Measurements from ENCODE around the gene NOL9.

Gene NOL9

DNA sequence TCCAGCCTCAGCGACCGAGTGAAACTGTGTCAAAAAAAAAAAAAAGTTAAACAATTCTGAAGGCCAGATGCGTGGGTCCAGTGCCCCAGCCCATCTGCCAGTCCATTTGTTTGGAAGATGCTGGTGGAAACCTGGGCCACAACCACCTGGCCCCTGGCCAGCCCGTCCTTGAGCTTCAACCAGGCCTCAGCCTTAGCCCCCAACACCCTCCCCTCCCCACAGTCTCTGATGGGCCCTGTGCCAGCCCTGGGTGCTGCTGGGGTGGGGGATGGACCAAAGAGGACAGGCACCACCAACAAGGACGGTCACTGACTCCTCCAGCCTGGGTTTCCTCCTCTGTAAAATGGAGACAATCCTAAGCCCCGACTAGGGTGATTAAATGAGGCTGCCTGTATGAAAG lies 43.3 kb downstream of the NOL9 start:
- no peak for DNase-seq (ENCODE audit: low read depth, low spot score)
- TF ChIP-seq YY1 (IDR thresholded peaks at IDR 0.05; ENCODE audit: insufficient read depth, insufficient read length) = no peak
- no peak for TF ChIP-seq SUZ12 (IDR thresholded peaks at IDR 0.05; ENCODE audit: extremely low read depth, insufficient read depth, insufficient read length)
- TF ChIP-seq ZNF274 (IDR thresholded peaks at IDR 0.05; ENCODE audit: low read depth, low read length) = no peak

DNA sequence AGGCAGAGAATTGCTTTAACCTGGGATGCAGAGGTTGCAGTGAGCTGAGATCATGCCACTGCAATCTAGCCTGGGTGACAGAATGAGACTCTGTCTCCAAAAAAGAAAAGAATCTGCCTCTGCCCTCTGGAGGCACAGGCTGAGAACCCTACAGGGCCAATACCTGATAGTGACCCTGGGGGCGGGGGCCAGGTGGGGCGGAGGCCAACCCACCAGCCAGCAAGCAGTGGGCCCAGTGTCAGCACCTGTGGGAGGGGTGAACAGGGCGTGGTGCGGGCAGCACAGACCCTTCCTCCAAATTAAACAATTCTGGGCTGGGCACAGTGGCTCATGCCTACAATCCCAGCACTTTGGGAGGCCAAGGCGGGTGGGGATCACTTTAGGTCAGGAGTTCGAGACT lies 43.8 kb downstream of the NOL9 start:
- Histone ChIP-seq H3K9ac (ENCODE audit: insufficient read length, low read depth) (no peak overlapping the region), H3K27me3 (ENCODE audit: insufficient read depth, insufficient read length) (no peaks in the 10 kb centered on the region), H3K4me1 (ENCODE audit: insufficient read depth, insufficient read length) (peaks cover 4% of the 10 kb centered on the region), H3K9me3 (ENCODE audit: insufficient read depth, low read length) (no peaks in the 10 kb centered on the region), H3K4me3 (ENCODE audit: insufficient read length, low read depth) (no peak overlapping the region), H3K36me3 (ENCODE audit: insufficient read depth, insufficient read length, low read length) (no peaks in the 10 kb centered on the region)
- no peak for DNase-seq (ENCODE audit: low read depth, low spot score)
- no peak for TF ChIP-seq ZNF274 (IDR thresholded peaks at IDR 0.05; ENCODE audit: low read depth, low read length)
- TF ChIP-seq SUZ12 (IDR thresholded peaks at IDR 0.05; ENCODE audit: extremely low read depth, insufficient read depth, insufficient read length) = no peak
- TF ChIP-seq YY1 (IDR thresholded peaks at IDR 0.05; ENCODE audit: insufficient read depth, insufficient read length) = no peak

More for the DNA sequence above, 43.3 kb downstream of the NOL9 start:
- no peaks in the 10 kb centered on the region for H3K27me3 ChIP-seq (ENCODE audit: insufficient read depth, insufficient read length)
- peaks cover 4% of the 10 kb centered on the region for H3K4me1 ChIP-seq (ENCODE audit: insufficient read depth, insufficient read length)
- no peak overlapping the region for H3K9ac ChIP-seq (ENCODE audit: insufficient read length, low read depth)
- H3K4me3 ChIP-seq (ENCODE audit: insufficient read length, low read depth) = no peak overlapping the region
- H3K9me3 ChIP-seq (ENCODE audit: insufficient read depth, low read length) = no peaks in the 10 kb centered on the region
- no peaks in the 10 kb centered on the region for H3K36me3 ChIP-seq (ENCODE audit: insufficient read depth, insufficient read length, low read length)

DNA sequence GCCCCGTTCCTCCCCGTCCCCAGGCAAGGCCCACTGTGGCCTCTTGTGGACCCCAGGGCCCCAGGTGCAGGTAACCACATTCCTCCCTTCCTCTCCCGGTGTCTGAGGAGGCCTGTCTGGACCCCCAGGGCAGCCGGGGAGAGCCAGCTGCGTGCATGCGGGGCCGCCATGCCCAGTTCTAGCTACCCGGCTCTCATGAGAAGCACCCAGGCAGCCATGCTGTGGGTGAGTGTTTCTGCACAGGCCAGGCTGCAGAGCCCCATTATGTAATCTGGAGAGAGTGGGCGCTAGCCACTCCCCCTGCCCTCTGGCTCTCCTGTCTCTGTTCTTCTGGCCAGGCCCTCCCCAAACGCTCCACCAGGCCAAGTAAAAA lies 44.4 kb downstream of the NOL9 start:
- H3K9me3 ChIP-seq (ENCODE audit: insufficient read depth, low read length) = no peaks in the 10 kb centered on the region
- H3K9ac ChIP-seq (ENCODE audit: insufficient read length, low read depth) = no peak overlapping the region
- H3K4me3 ChIP-seq (ENCODE audit: insufficient read length, low read depth) = no peak overlapping the region
- no peak for DNase-seq (ENCODE audit: low read depth, low spot score)
- H3K4me1 ChIP-seq (ENCODE audit: insufficient read depth, insufficient read length) = peaks cover 4% of the 10 kb centered on the region
- TF ChIP-seq YY1 (IDR thresholded peaks at IDR 0.05; ENCODE audit: insufficient read depth, insufficient read length) (no peak), SUZ12 (IDR thresholded peaks at IDR 0.05; ENCODE audit: extremely low read depth, insufficient read depth, insufficient read length) (no peak), ZNF274 (IDR thresholded peaks at IDR 0.05; ENCODE audit: low read depth, low read length) (no peak)
- no peaks in the 10 kb centered on the region for H3K36me3 ChIP-seq (ENCODE audit: insufficient read depth, insufficient read length, low read length)
- H3K27me3 ChIP-seq (ENCODE audit: insufficient read depth, insufficient read length) = no peaks in the 10 kb centered on the region

DNA sequence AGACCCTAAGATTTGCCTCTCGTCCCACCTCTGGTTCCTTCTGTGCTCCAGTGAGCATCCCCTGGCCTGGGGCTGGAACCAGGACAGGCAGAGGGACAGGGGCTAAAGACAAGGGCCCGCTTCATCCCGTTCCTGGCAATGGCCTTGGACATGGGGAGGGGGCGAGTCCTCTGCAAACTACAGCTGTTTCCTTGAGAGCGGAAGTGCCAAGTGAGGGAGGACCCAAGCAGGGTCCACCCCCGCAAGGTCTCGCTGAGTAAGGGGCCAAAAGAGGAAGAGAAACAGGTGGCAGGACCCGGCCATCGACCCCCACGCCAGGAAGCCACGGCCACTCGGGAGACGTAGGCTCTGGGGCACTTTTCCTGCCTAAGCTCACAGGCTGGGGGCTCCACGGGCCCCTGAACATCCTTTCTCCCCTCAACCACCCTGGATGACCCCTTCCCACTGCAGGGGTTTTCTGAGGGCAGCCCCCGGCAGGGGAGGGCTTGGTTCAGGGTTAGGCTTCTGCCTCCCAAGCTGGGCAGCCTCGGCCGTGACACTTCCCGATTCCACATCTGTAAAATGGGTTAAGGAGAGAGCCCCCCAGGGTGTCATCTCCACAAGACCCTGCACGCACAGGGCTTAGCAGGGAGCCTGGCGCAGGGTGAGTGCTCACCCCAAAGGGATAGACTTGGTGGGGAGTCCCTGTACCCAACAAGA lies 44.9 kb downstream of the NOL9 start:
- DNase-seq (ENCODE audit: low read depth, low spot score) = no peak
- Histone ChIP-seq H3K9me3 (ENCODE audit: insufficient read depth, low read length) (no peaks in the 10 kb centered on the region), H3K36me3 (ENCODE audit: insufficient read depth, insufficient read length, low read length) (no peaks in the 10 kb centered on the region), H3K4me3 (ENCODE audit: insufficient read length, low read depth) (no peak overlapping the region), H3K27me3 (ENCODE audit: insufficient read depth, insufficient read length) (no peaks in the 10 kb centered on the region), H3K9ac (ENCODE audit: insufficient read length, low read depth) (no peak overlapping the region), H3K4me1 (ENCODE audit: insufficient read depth, insufficient read length) (peaks cover 4% of the 10 kb centered on the region)
- TF ChIP-seq SUZ12 (IDR thresholded peaks at IDR 0.05; ENCODE audit: extremely low read depth, insufficient read depth, insufficient read length) (no peak), YY1 (IDR thresholded peaks at IDR 0.05; ENCODE audit: insufficient read depth, insufficient read length) (no peak), ZNF274 (IDR thresholded peaks at IDR 0.05; ENCODE audit: low read depth, low read length) (no peak)

DNA sequence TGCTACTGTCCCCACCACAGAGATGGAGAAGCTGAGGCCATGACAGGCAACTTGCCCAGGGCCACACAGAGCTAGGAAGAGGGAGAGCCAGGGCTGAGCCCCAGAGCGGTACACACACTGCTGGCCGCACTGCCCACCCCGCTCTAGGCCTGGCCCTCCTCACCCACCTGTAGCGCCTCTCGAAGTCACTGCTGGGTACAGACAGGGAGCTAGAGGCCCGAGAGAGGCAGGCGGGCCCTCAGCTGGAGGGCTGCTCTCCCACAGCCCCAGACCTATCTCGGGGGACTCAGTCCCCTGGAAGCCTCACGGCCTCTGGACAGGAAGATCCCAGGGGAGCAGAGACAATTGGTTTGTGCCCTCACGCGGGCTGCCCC lies 45.5 kb downstream of the NOL9 start:
- Histone ChIP-seq H3K9me3 (ENCODE audit: insufficient read depth, low read length) (no peaks in the 10 kb centered on the region), H3K4me3 (ENCODE audit: insufficient read length, low read depth) (no peak overlapping the region), H3K27me3 (ENCODE audit: insufficient read depth, insufficient read length) (no peaks in the 10 kb centered on the region), H3K4me1 (ENCODE audit: insufficient read depth, insufficient read length) (peaks cover 4% of the 10 kb centered on the region), H3K36me3 (ENCODE audit: insufficient read depth, insufficient read length, low read length) (no peaks in the 10 kb centered on the region), H3K9ac (ENCODE audit: insufficient read length, low read depth) (no peak overlapping the region)
- no peak for TF ChIP-seq ZNF274 (IDR thresholded peaks at IDR 0.05; ENCODE audit: low read depth, low read length)
- TF ChIP-seq YY1 (IDR thresholded peaks at IDR 0.05; ENCODE audit: insufficient read depth, insufficient read length) = no peak
- no peak for TF ChIP-seq SUZ12 (IDR thresholded peaks at IDR 0.05; ENCODE audit: extremely low read depth, insufficient read depth, insufficient read length)
- DNase-seq (ENCODE audit: low read depth, low spot score) = no peak

DNA sequence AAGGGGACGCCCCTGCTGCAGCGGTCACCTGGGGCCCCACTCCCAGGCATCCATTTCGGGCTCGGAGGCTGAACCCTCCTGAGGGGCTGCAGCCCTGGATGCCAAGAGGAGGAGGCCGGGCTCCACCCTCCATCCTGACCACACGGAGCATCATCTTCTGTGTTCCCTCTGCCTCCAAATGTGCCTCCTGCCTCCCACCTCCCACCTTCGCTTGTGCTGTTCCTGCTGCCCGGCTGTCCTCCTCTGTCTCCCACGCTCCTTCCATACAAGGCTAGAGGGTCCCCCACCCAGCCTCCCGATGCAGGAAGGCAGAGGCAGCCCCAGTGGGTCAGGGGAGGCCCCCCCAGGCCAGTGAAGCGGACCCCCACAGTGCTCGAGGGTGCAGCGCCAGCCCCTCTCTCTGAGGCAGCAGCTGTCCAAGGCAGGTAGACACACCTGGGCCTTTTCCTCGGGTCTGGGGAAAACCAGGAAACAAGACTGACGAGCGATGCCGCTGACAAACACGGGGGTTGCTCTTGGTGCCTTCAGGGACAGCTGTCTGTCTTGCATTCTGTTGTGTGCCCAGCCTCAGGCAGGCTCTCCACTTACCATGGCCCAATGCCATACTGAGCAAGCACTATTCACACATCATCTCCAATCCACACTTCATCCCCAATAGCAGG lies 46.0 kb downstream of the NOL9 start:
- no peaks in the 10 kb centered on the region for H3K27me3 ChIP-seq (ENCODE audit: insufficient read depth, insufficient read length)

GRCh38 chr1:6507461-6507911 lies 46.8 kb downstream of the NOL9 start:
- Histone ChIP-seq H3K4me3 (ENCODE audit: insufficient read length, low read depth) (no peak overlapping the region), H3K4me1 (ENCODE audit: insufficient read depth, insufficient read length) (peaks cover 2% of the 10 kb centered on the region), H3K9me3 (ENCODE audit: insufficient read depth, low read length) (no peaks in the 10 kb centered on the region), H3K27me3 (ENCODE audit: insufficient read depth, insufficient read length) (no peaks in the 10 kb centered on the region), H3K9ac (ENCODE audit: insufficient read length, low read depth) (no peak overlapping the region), H3K36me3 (ENCODE audit: insufficient read depth, insufficient read length, low read length) (no peaks in the 10 kb centered on the region)
- DNase-seq (ENCODE audit: low read depth, low spot score) = no peak
- TF ChIP-seq SUZ12 (IDR thresholded peaks at IDR 0.05; ENCODE audit: extremely low read depth, insufficient read depth, insufficient read length) (no peak), ZNF274 (IDR thresholded peaks at IDR 0.05; ENCODE audit: low read depth, low read length) (no peak), YY1 (IDR thresholded peaks at IDR 0.05; ENCODE audit: insufficient read depth, insufficient read length) (no peak)

More for the DNA sequence above, 46.0 kb downstream of the NOL9 start:
- Histone ChIP-seq H3K4me1 (ENCODE audit: insufficient read depth, insufficient read length) (peaks cover 2% of the 10 kb centered on the region), H3K36me3 (ENCODE audit: insufficient read depth, insufficient read length, low read length) (no peaks in the 10 kb centered on the region), H3K9ac (ENCODE audit: insufficient read length, low read depth) (no peak overlapping the region), H3K4me3 (ENCODE audit: insufficient read length, low read depth) (no peak overlapping the region), H3K9me3 (ENCODE audit: insufficient read depth, low read length) (no peaks in the 10 kb centered on the region)
- DNase-seq (ENCODE audit: low read depth, low spot score) = no peak
- no peak for TF ChIP-seq ZNF274 (IDR thresholded peaks at IDR 0.05; ENCODE audit: low read depth, low read length)
- no peak for TF ChIP-seq SUZ12 (IDR thresholded peaks at IDR 0.05; ENCODE audit: extremely low read depth, insufficient read depth, insufficient read length)
- TF ChIP-seq YY1 (IDR thresholded peaks at IDR 0.05; ENCODE audit: insufficient read depth, insufficient read length) = no peak
